Mucosa of gallbladder (tissue), 1 donor: ENCODE results near the gene PODNL1. TPM values are rescaled to one million over a fixed set of nuclear protein-coding genes. Genes with fewer than 3 reads are reported as not detected.
"Not testable (repeated sequence)": the region's sequence is repeated elsewhere in the genome, so short reads cannot be mapped to it uniquely, and the experiment has no call there.

Experiments
- DNase-seq: peaks from one replicate; pipeline ENCODE4 v3.0.0-alpha.2; 2020; ENCODE audit warnings: low spot score
- total RNA-seq: library from RNA; stranded (reverse); gene quantifications from one replicate; pipeline ENCODE4 v1.2.1, GENCODE V29; 2021
- donor health status: DM: no; HTN: no; CAD: no.

PODNL1 gene
- total RNA-seq, result 3.2 TPM

GRCh38 chr19:13938301-13939064 is at the start of gene PODNL1:
TSS of gene PODNL1 (minus strand) at chr19:13938417. CDS start at chr19:13938181, 236 bp downstream.
- no peak for DNase-seq

GRCh38 chr19:13987101-13987890 is 49.1 kb upstream of the PODNL1 start:
- peak; percentile 42 for DNase-seq

GRCh38 chr19:13986348-13986904 is 48.2 kb upstream of the PODNL1 start:
- peak; percentile 92 for DNase-seq

- DNase-seq, result no peak
These were observed 47.6 kb upstream of the PODNL1 start for GRCh38 chr19:13985771-13986347.

- no peak for DNase-seq
These were observed 46.9 kb upstream of the PODNL1 start for GRCh38 chr19:13984875-13985741.

- no peak for DNase-seq
These were observed 46.0 kb upstream of the PODNL1 start for GRCh38 chr19:13984186-13984585.

GRCh38 chr19:13983213-13983889 is 45.1 kb upstream of the PODNL1 start:
- no peak for DNase-seq

GRCh38 chr19:13982773-13983172 is 44.6 kb upstream of the PODNL1 start:
- no peak for DNase-seq

GRCh38 chr19:13981988-13982501 is 43.8 kb upstream of the PODNL1 start:
- no peak for DNase-seq

- DNase-seq, result no peak
These were observed 43.2 kb upstream of the PODNL1 start for GRCh38 chr19:13981467-13981866.

GRCh38 chr19:13981021-13981420 is 42.8 kb upstream of the PODNL1 start:
- no peak for DNase-seq

- DNase-seq, result no peak
These were observed 42.1 kb upstream of the PODNL1 start for GRCh38 chr19:13980340-13980739.

- no peak for DNase-seq
These were observed 41.5 kb upstream of the PODNL1 start for GRCh38 chr19:13979686-13980085.

GRCh38 chr19:13979244-13979615 is 41.0 kb upstream of the PODNL1 start:
- no peak for DNase-seq

GRCh38 chr19:13978351-13979243 is 40.4 kb upstream of the PODNL1 start:
- peak; percentile 53 for DNase-seq

GRCh38 chr19:13977803-13978202 is 39.6 kb upstream of the PODNL1 start:
- no peak for DNase-seq

- no peak for DNase-seq
These were observed 38.2 kb upstream of the PODNL1 start for GRCh38 chr19:13976446-13976845.

- no peak for DNase-seq
These were observed 37.7 kb upstream of the PODNL1 start for GRCh38 chr19:13975870-13976269.

GRCh38 chr19:13974073-13974472 is 35.9 kb upstream of the PODNL1 start:
- DNase-seq, result peak; percentile 75

- DNase-seq, result not testable (repeated sequence)
These were observed 35.3 kb upstream of the PODNL1 start for GRCh38 chr19:13973479-13973878.
